AG04450 (cell line): ENCODE measurements around the gene RNF31. TPM values are rescaled to one million over a fixed set of nuclear protein-coding genes. Genes with fewer than 3 reads are reported as not detected.
"Not testable (repeated sequence)": the region's sequence is repeated elsewhere in the genome, so short reads cannot be mapped to it uniquely, and the experiment has no call there.

Experiments
- CTCF ChIA-PET: fragments of 300-600, 350-600 bp; formaldehyde crosslinking; extraction: SDS; loops from one replicate; lab custom pipeline; 2022; ENCODE audit warnings: antibody characterized with exemption, inconsistent platforms; lab: Charles Lee
- POLR2A ChIA-PET: fragments of 350-600 bp; formaldehyde crosslinking; extraction: SDS; loops from one replicate; lab custom pipeline; 2021; ENCODE audit warnings: antibody characterized with exemption, inconsistent platforms; lab: Yijun Ruan, JAX
- DNase-seq: peaks from one replicate; pipeline ENCODE4 v3.0.0-alpha.2; 2011; ENCODE audit warnings: low read depth, low spot score
- H3K27ac ChIP-seq: one replicate; pipeline ENCODE4 v1.5.1; 2012; ENCODE audit warnings: low read depth, low read length, control low read depth
- H3K27me3 ChIP-seq: one replicate; pipeline ENCODE4 v1.6.0; 2012; ENCODE audit warnings: low read length; ENCODE audit not compliant: control insufficient read depth, insufficient read depth
- H3K4me3 ChIP-seq: 2 replicates; pipeline ENCODE4 v1.5.1; 2011; ENCODE audit warnings: mild to moderate bottlenecking, low read depth, low read length, control low read depth
- H3K9me3 ChIP-seq: 2 replicates; pipeline ENCODE4 v1.5.1; 2012; ENCODE audit warnings: low read length; ENCODE audit not compliant: control insufficient read depth, insufficient read depth
- CTCF ChIP-seq: IDR thresholded peaks from 2 replicates; pipeline ENCODE4 v1.5.1; 2011; ENCODE audit warnings: low read depth, low read length, control low read depth, inconsistent platforms
- polyA plus RNA-seq: library from polyadenylated mRNA; depleted of rRNA; stranded (reverse); fragments of >200 nt; gene quantifications from 2 replicates; pipeline ENCODE4 v1.2.3, GENCODE V29; 2011

The RNF31 gene
- polyA plus RNA-seq, 1 experiment = 7.4 TPM

DNA sequence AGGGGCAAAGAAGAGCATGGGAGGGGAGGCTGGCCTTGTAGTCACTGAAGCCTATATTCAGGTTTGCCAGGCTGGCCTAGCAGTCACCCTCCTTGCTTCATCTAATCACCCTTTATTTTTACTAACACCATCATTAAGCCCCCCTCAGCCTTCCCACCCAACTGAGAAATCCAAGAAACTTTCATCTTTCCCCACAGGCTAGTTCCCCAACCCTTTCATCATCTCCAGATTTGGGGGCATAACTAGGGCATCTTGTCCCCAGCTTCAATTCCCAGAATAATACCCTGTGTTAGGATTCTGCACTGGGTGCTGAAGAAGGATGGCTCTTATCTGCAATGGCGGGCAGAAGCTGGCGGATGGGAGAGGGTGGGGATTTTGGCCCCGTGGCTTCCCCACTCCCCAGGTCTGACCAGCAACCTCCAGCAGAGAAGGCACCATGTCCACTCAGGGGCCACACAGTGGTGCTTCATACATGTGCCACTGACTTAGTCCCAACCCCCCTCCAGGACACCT is 46.3 kb upstream of the RNF31 start:
- Histone ChIP-seq H3K27ac (no peak overlapping the region), H3K4me3 (no peak overlapping the region), H3K9me3 (peaks cover 4% of the 10 kb centered on the region), H3K27me3 (no peaks in the 10 kb centered on the region)
- TF ChIP-seq CTCF = no peak
- ChIA-PET POLR2A (no interaction called here), CTCF (interaction anchor here (1.3 to 10.7 kb wide), 2 partner anchors 7 to 8 kb away, joined by 5 to 212 read pairs; partner anchors contain the start of gene PCK2)
- no peak for DNase-seq

DNA sequence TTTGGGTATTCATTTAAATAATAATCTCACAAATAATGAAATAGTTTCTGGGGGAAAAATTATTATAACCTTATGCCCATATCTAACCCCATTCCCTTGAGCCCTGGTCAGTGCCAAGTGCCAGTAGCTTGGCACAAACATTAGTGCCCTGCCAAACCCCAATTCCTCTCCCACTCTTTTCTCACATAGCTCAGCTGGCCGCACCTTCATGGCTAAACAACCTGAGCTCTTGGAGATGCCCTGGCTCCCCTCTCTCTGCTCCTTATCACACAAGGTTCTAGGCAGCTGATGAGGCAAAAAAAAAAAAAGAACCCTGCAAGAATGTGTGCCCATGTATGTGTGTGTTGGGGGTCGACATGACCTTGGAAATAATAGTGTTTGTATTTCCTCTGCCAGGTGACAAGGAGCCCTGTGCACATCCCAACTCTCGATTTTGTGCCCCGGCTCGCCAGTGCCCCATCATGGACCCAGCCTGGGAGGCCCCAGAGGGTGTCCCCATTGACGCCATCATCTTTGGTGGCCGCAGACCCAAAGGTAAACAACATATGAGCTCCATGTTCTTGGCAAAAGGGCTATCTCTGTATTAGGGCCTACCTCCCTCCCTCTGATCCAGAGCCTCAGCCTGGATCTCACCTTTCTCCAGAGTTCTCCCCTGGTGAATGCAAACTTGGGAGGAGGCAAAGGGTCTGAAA is 44.8 kb upstream of the RNF31 start:
- Histone ChIP-seq H3K4me3 (no peak overlapping the region), H3K9me3 (peaks cover 4% of the 10 kb centered on the region), H3K27me3 (no peaks in the 10 kb centered on the region), H3K27ac (no peak overlapping the region)
- no peak for DNase-seq
- CTCF ChIA-PET = interaction anchor here (0.6 to 10.7 kb wide), 3 partner anchors 8 to 44 kb away, joined by 3 to 212 read pairs (median 4); partner anchors contain the start of gene PCK2
- no peak for TF ChIP-seq CTCF
- POLR2A ChIA-PET = interaction anchor here (0.8 kb wide), 1 partner anchor 9 kb away, joined by 3 read pairs; the partner anchor contains the start of gene PCK2

- no peak for TF ChIP-seq CTCF
- Histone ChIP-seq H3K27me3 (no peaks in the 10 kb centered on the region), H3K27ac (no peak overlapping the region), H3K9me3 (peaks cover 4% of the 10 kb centered on the region), H3K4me3 (no peak overlapping the region)
- DNase-seq = no peak
- POLR2A ChIA-PET = interaction anchor here (0.7 kb wide), 1 partner anchor 96 kb away, joined by 3 read pairs; no protein-coding TSS in a partner anchor
- CTCF ChIA-PET = interaction anchor here (10.7 kb wide), 1 partner anchor 9 kb away, joined by 212 read pairs; the partner anchor contains the start of gene PCK2
Measured at GRCh38 chr14:24103451-24103850, 43.8 kb upstream of the RNF31 start.

GRCh38 chr14:24105609-24106239 is 41.6 kb upstream of the RNF31 start:
- H3K9me3 ChIP-seq, DNase-seq, H3K27ac ChIP-seq, H3K4me3 ChIP-seq, H3K27me3 ChIP-seq: not testable (repeated sequence)
- CTCF ChIA-PET = interaction anchor here (1.2 to 10.7 kb wide), 4 partner anchors 9 to 48 kb away, joined by 4 to 212 read pairs (median 100); partner anchors contain the start of genes DCAF11, NRL and PCK2
- POLR2A ChIA-PET = interaction anchor here (1.0 to 1.2 kb wide), 2 partner anchors 9 to 10 kb away, joined by 3 read pairs; partner anchors contain the start of genes DCAF11 and NRL

GRCh38 chr14:24106672-24107271 is 40.5 kb upstream of the RNF31 start:
- Histone ChIP-seq H3K4me3 (no peak overlapping the region), H3K9me3 (peaks cover 4% of the 10 kb centered on the region), H3K27me3 (no peaks in the 10 kb centered on the region), H3K27ac (no peak overlapping the region)
- TF ChIP-seq CTCF = no peak
- CTCF ChIA-PET = interaction anchor here (0.6 to 10.7 kb wide), 11 partner anchors 8 to 201 kb away, joined by 3 to 212 read pairs (median 4); partner anchors contain the start of genes CIDEB, DCAF11, EMC9 and IRF9
- no peak for DNase-seq
- POLR2A ChIA-PET = no interaction called here
